Measurements from ENCODE around the gene P2RY8.
"Not testable (repeated sequence)": the region's sequence is repeated elsewhere in the genome, so short reads cannot be mapped to it uniquely, and the experiment has no call there.

Gene P2RY8

DNA sequence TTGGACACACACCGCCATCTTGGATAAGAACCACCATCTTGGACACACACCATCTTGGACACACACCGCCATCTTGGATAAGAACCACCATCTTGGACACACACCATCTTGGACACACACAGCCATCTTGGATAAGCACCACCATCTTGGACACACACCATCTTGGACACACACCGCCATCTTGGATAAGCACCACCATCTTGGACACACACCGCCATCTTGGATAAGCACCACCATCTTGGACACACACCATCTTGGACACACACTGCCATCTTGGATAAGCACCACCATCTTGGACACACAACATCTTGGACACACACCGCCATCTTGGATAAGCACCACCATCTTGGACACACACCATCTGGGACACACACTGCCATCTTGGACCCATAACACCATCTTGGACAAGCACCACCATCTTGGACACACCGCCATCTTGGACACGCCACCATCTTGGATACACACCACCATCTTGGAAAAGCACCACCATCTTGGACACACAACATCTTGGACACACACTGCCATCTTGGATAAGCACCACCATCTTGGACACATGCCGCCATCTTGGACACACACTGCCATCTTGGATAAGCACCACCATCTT lies 88.9 kb downstream of the P2RY8 start:
- not testable (repeated sequence) for DNase-seq

DNA sequence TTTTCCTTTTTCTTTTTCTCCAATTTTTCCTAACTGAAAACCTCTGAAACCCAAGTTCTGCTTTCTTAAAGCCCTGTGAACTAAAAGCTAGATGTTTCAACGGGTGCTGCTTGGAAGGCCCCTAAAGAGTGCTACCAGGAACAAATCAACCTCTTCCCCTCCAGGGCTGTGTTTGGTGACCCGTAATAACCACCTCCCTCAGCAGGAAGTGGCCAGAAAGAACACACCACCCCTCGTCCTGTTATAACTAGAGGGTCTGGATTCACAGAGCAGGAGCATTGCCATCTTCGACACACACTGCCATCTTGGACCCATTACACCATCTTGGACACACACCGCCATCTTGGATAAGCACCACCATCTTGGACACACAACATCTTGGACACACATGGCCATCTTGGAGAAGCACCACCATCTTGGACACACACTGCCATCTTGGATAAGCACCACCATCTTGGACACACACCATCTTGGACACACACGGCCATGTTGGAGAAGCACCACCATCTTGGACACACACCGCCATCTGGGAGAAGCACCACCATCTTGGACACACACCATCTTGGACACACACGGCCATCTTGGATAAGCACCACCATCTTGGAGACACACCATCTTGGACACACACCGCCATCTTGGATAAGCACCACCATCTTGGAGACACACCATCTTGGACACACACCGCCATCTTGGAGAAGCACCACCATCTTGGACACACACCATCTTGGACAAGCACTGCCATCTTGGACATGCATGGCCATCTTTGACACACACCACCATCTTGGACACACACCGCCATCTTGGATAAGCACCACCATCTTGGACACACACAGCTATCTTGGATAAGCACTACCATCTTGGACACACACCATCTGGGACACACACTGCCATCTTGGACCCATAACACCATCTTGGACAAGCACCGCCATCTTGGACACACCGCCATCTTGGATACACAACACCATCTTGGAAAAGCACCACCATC lies 89.7 kb downstream of the P2RY8 start:
- not testable (repeated sequence) for DNase-seq

DNA sequence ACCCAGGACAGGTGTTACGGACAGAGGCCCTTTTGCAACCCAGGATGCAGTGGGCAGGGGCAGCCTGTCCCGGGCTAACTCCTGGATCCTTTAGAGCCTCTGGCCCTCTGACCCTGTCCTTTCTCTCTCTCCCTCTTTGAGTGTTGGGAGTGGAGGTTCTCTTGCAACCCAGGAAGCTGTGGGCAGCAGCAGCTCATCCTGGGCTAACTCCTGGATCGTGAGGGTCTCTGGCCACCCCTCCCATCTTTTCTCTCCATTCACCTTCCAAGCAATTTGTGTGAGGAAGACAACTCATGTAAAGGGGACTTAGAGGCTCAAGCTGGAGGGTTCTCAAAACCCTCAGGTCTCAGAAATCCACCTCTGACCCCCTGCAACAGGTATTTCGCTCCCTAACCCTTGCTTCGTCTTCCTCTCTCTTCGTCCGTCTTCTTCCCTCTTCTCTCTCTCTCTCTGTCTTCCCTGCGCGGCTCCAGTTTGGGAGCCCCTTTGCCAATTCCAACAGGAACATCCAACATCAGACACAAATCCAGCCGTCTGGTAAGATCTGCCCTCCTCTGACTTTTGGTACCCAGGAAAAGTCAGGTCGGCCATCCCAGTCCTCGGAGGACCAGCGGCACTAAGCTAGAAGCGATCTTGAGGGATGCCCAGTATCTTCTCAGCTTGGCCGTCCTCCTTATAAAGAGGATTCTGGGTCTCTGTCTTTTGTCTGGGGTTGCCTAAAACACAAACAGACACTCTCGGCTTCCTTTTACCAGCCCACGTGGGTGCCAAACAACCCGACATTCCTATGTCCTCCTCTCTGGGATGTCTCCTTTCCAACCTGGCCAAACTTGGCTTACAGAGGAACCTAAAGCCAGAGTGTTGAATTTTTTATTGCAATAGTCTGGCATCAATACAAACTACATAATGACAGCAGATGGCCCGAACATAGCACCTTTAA lies 92.2 kb downstream of the P2RY8 start:
- no peak for DNase-seq

- DNase-seq, result no peak
Observed at GRCh38 chrX:1443496-1444075, 93.4 kb downstream of the P2RY8 start.

- DNase-seq, result no peak
Observed at GRCh38 chrX:1442724-1443367, 94.1 kb downstream of the P2RY8 start.

DNA sequence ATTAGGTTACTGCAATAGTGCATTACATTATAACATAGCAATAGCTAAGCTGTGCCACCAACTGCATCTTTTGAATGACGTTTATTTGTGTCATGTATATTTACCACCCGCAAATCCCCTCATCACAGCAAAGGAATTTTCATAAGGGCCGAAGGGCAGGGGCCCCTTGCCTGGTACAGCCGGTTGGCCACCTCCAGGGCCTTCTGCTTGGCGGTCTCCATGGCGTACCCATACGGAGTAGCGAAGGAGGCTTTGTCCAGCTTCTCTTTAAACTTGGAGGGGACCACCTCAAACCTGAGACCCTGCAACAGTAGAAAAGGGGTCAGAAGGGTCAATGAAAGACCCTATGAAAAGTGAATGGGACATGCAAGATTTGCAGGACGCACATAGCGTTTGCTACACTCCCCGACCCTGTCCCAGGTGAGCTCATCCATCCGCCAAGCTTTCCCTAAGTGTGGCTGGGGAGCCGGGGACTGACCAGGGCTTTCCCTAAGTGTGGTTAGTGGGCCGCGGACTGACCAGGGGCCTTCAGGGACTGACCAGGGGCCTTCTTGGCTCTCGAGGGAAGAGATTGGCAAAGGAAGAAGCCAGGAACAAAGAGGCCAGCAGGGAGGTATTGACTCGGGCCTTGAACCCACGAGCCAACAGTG lies 94.8 kb downstream of the P2RY8 start:
- DNase-seq, result no peak

DNA sequence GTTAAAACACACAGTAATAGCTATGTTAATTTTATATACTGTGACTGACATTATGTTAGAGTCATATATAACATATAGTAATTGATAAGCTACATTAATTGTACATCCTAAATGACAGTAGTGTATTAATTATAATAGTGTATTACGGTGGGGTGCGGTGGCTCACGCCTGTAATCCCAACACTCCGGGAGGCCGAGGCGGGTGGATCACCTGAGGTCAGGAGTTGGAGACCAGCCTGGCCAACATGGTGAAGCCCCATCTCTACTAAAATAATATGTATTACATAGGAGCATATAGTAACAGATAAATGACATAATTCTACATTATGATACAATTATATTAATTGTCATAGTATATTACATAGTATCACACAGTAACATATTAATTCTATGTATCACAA lies 96.5 kb downstream of the P2RY8 start:
- DNase-seq, result no peak

GRCh38 chrX:1435241-1435895 lies 101.6 kb downstream of the P2RY8 start:
- no peak for DNase-seq

- DNase-seq, result no peak
Observed at GRCh38 chrX:1434871-1435240, 102.1 kb downstream of the P2RY8 start.

DNA sequence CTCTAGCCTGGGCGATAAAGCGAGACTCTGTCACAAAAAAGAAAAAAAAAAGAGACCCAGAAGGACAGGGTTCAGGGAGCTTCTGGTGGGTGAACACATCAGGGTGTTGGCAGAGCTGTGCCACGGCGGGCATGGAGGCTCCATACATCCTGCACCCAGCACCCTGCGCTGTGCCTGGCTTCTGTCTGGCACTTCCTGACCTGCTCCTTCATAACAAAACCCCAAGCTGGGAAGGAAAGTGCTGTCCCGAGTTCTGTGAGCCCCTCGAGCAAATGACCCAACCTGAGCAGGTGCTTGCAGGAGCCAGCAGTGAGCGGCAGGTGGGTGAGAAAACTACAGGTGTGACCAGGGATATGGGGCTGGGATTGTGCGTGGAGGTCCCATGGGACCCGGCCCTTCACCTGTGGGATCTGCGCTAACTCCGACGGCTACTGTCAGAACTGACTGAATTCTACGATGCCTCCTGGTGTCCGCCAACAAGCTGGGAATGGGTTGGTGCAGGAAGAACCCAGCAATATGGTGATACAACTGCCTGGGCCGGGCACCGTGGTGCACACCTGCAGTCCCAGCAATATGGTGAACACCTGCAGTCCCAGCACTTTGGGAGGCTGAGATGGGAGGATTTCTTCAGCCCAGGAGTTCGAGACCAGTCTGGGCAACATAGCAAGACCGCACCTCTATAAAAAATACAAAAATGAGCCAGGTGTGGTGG lies 103.2 kb downstream of the P2RY8 start:
- no peak for DNase-seq

DNA sequence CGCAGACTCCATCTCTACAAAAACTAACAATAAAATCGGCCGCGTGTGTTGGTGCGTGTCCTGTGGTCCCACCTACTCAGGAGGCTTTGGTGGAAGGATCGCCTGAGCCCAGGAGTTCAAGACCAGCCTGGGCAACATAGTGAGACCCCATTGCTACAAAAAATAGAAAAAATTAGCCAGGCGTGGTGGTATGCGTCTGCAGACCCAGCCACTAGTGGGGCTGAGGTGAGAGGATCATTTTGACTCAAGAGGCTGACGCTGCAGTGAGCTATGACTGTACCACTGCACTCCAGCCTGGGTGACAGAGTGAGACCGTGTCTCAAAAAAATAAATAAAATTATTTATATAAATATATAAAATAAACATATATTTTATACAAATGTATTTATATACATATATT lies 106.5 kb downstream of the P2RY8 start:
- DNase-seq, result no peak

DNA sequence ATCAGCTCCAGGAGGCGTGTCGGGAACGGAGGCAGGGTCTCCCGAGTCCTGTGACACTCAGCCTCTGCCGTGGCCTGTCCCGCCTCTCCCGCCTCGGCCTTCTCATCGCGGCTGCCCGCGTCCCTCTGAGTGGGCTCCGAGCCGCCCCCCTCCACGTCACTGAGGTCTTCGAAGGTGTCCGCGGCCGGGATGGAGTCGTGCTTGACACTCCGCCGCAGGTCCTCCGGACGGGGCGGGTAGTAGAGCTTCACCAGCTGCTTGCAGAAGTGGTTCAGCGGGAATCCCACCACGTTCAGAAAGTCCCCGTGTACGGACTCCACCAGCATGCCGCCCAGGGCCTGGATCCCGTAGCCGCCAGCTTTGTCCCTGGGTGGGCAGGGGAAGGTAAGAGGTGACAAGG lies 109.2 kb downstream of the P2RY8 start:
- no peak for DNase-seq

- not testable (repeated sequence) for DNase-seq
Observed at GRCh38 chrX:1426321-1426720, 110.7 kb downstream of the P2RY8 start.

DNA sequence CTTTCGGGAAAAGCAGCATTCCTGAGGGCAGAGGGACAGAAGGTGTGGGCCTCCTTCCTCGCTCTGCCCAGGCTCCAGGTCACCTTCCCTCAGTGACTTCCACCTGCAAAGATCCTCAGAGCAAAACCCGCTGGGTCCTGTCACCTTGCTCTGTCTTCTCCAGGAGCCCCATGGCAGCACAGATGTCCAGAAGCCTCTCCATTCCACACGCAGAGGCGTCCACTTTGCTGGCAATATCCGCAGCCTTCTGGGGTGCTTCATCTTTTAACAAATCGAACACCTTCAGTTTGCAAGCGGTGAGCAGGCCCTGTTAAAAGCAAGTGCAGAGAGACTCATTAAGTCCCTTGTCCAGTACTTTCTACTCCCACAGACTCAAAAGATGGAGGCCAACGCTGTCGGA lies 111.6 kb downstream of the P2RY8 start:
- DNase-seq, result no peak

GRCh38 chrX:1424147-1424851 lies 112.7 kb downstream of the P2RY8 start:
- no peak for DNase-seq

DNA sequence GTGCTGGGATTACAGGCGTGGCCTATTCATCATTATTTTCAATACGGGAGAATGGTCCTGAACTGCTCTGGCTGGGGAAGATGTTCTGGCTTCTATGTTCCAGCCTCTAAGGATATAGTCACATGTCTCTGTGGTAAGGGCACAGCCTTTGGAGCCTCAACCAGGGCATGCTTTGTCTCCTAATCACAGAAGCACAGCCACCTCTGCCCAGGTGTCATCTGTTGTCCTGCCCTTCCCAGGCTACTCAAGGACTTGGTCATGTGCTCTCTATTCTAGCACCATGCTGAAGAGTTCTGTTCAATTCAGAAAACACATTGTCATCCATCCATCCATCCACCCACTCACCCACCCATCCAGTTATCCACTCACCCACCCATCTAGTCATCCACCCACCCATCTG lies 113.8 kb downstream of the P2RY8 start:
- DNase-seq, result no peak

GRCh38 chrX:1422135-1422465 lies 114.9 kb downstream of the P2RY8 start:
- no peak for DNase-seq

DNA sequence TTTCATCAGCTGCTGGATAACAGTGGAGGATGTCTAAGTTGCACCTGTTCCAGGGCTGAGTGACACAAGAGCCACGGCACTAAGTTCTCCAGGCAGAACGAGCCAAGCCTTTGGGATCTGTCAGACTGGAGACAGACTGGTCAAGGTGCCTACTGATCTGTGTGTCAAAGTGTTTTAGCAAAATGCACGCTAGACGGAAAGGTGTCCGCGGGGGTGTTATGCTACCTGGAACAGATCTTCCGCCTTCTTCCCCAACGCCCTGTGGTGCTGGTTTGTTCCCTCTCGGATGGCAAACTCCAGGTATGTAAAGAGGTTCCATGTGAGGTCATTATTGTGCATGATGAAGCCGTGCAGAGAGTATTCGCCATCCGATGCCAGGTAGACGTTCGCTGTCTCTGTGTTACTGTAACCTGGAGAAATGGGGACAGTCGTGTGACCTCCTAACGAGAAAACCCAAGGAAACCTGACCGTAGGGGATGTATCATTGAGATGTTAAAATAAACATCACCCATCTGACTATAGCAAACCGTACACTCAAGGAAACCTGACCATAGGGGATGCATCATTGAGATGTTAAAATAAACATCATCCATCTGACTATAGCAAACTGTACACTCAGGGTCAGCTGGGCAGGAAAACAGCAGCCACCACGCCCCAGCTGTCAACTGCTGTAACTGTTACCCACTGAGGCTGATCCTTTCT lies 115.4 kb downstream of the P2RY8 start:
- DNase-seq, result no peak
